HG03521 (cell line): ENCODE data around the gene ARL1.
"Not testable (repeated sequence)": the region's sequence is repeated elsewhere in the genome, so short reads cannot be mapped to it uniquely, and the experiment has no call there.

Experiments used
- ATAC-seq: cut with Tn5 transposase; IDR thresholded peaks from one replicate; pipeline ENCODE4 v1.9.1; 2021; ENCODE audit warnings: mild to moderate bottlenecking, moderate library complexity; ENCODE audit not compliant: unreplicated experiment

Gene ARL1

GRCh38 chr12:101407436-101408345, at the start of gene ARL1:
TSS of gene ARL1 (minus strand) at chr12:101407772. CDS start at chr12:101407645, 127 bp downstream.
- ATAC-seq: peak; percentile 72

DNA sequence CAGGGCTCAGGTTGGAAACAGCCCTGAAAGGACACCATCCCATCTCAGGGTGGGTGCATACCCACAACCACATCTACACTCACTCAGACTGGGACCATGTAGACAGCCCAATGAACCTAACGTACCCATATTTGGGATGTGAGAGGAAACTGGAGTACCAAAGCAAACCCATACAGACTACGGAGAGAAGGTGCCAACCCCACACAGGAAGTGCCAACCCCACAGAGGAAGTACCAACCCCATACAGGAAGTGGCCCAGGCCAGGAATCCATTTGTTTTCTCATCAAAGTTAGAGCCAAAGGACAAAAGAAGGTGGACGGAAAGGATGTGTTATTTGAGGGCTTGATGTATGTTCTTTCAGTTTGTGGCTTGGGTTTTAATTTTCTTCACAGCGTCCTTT, 48.1 kb upstream of the ARL1 start:
- no peak for ATAC-seq

DNA sequence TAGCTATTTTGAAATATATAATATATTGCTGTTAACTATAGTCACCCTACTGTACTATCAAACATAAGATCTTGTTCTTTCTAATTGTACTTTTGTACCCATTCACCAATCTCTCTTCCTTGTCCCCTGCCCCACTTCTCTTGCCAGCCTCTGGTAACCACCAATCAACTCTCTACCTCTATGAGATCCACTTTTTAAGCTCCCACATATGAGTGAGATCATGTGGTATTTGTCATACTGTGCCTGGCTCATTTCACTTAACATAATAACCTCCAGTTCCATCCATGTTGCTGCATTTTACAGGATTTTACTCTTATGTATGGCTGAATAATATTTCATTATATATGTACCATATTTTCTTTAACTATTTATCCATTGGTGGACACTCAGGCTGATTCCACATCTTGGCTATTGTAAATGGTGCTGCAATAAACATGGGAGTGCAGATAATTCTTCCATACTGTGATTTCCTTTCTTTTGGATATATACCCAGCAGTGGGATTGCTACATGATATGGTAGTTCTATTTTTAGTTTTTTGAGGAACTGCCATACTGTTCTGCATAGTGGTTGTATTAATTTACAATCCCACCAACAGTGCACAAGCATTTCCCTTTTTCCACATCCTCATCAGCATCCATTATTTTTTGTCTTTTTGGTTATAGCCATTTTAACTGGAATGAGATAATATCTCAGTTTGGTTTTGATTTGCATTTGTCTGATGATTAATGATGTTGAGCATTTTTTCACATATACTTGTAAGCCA, 34.1 kb upstream of the ARL1 start:
- no peak for ATAC-seq

- ATAC-seq: no peak
Measured at GRCh38 chr12:101439236-101439635, 31.7 kb upstream of the ARL1 start.

DNA sequence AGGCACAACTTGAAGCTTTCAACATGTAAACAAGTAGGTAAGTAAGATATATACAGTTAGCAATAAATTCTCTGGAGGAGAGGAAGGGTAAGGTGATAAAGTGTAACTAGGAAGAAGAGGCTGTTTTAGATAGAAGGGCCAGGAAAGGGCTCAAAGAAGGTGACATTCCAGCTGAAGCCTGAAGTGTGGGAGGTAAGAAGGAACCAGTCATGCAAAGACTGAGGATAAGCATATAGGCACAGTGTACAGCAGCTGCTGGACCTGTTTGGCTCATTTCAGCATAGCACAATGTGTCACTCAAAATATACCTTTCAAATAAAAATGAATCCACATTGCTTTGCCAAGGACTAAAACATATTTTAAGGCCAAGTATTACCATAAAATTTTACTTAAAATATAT, 28.6 kb upstream of the ARL1 start:
- ATAC-seq: no peak

GRCh38 chr12:101430456-101430855, 22.9 kb upstream of the ARL1 start:
- ATAC-seq: no peak

GRCh38 chr12:101424620-101425019, 17.0 kb upstream of the ARL1 start:
- no peak for ATAC-seq

DNA sequence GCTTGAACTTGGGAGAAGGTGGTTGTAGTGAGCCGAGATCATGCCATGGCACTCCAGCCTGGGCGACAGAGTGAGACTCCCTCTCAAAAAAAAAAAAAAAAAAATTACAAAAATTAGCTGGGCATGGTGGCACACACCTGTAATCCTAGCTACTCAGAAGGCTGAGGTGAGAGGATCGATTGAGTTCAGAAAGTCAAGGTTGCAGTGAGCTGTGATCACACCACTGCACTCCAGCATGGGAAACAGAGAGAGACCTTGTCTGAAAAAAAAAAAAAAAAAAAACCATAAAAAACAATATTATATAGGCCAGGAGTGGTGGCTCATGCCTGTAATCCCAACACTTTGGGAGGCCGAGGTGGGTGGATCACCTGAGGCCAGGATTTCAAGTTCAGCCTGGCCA, 14.5 kb upstream of the ARL1 start:
- ATAC-seq: not testable (repeated sequence)

GRCh38 chr12:101415228-101415627, 7.7 kb upstream of the ARL1 start:
- no peak for ATAC-seq

- ATAC-seq: no peak
Measured at GRCh38 chr12:101414533-101415119, 7.1 kb upstream of the ARL1 start.

GRCh38 chr12:101410169-101410568, 2.6 kb upstream of the ARL1 start:
- not testable (repeated sequence) for ATAC-seq

DNA sequence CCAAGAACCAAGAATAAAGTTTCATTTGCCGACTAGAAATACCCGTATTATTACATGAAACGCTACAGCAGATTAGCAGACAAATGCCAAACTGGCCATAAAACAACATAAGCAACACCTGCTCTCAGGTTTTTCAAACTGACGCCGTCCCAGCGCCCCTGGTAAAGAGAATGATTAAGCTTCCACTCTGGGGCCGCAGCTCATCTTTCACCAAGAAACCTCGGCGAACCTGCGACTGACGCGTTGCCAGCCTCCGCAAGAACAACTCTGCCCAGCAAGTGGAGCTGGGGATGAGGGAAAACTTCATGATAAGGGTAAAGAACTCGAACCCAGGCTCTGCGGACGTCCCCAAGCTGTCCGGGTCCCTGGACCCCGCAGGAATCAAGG, 530 bp downstream of the ARL1 start:
- peak; percentile 10 for ATAC-seq

DNA sequence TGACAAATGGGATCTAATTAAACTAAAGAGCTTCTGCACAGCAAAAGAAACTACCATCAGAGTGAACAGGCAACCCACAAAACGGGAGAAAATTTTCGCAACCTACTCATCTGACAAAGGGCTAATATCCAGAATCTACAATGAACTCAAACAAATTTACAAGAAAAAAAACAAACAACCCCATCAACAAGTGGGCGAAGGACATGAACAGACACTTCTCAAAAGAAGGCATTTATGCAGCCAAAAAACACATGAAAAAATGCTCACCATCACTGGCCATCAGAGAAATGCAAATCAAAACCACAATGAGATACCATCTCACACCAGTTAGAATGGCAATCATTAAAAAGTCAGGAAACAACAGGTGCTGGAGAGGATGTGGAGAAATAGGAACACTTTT, 16.4 kb downstream of the ARL1 start:
- ATAC-seq: not testable (repeated sequence)

DNA sequence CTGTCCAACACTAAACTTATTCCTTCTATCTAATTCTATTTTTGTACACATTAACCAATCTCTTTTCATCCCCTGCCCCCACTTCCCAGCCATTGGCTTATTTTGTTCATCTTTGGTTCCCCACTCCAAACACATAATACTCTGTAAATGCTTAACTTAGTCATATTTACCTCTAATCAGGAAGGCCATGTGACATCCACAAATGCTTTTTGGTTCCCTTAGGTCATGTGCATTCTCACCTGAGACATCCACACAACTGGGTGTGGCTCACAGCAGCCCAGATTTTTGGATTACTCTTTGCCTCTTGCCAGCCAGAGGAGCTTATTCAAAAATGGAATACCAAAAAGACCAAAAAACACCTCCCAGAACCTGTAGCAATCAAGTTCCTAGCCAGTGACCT, 28.4 kb downstream of the ARL1 start:
- ATAC-seq: no peak

DNA sequence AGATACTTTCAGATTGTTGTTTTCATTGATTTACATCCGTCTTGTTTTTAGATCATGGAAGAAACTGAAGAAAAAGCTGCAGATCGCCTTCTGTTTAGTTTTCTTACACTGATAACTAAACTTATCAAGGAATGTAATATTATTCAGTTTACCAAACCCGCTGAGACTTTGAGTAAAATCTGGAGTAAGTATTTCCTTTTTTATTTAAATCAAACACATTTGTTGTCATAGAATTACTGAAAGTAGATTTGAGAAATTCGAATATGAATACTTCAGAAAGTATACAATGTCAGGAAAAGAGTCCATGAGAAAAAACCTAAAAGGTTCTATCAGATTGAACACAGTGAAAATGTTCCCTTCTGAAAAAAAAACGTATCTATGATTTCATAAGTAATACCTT, 32.0 kb downstream of the ARL1 start:
- no peak for ATAC-seq

DNA sequence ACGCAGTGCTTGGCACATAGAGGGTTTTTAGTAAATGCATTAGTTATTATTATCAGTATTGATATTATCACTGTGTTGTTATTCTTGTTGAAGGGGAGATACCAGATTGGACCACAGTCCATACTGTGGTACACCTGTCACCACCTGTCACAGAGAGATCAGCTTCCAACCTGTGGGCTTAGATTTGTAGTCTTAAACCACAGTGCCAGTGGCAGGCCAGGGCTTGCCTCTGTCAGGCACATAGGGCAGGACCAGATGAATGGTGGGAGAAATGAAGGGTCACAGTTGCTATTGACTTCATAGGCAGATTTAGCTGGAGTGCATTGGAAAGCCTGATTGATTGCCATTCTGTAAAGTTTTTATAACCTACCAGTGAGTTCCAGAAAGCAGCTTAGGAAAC, 35.1 kb downstream of the ARL1 start:
- ATAC-seq: no peak

GRCh38 chr12:101368016-101368415, 39.6 kb downstream of the ARL1 start:
- ATAC-seq: no peak

GRCh38 chr12:101361455-101361854, 46.1 kb downstream of the ARL1 start:
- ATAC-seq: no peak

DNA sequence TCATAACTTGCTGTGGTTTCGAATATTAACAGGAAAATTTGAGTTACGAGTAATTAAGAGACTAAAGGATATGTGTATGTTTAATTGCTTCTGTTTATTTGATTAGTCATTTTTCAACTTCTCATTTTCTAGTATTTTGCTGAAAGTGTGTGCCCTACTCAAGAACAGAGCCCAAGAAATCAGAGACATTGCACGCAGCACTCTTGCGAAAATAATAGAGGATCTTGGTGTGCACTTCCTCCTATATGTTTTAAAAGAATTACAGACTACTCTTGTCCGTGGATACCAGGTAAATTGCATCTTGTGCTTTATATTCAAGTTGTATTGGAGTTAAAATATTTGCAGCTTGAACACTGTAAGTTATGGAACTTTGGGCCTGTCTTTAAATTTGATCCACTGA, 50.8 kb downstream of the ARL1 start:
- ATAC-seq: no peak

DNA sequence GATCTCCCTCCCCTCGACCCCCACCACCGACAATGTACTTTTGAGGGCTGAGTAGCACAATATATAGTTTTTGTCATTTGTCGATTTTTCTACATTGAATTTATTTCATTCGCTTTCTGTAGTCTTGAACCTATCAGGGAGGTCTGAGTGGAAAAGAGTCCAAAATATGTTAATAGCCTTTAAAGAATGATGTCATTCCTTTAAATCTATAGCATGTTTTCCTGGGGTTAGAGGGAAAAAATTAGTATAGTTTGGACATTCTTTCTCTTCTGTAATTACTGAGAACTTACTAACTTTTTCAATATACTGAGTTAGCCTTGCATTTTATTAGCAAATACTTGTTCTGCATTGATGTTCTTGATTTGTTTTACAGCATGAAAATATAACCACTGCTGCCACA, 55.9 kb downstream of the ARL1 start:
- no peak for ATAC-seq

DNA sequence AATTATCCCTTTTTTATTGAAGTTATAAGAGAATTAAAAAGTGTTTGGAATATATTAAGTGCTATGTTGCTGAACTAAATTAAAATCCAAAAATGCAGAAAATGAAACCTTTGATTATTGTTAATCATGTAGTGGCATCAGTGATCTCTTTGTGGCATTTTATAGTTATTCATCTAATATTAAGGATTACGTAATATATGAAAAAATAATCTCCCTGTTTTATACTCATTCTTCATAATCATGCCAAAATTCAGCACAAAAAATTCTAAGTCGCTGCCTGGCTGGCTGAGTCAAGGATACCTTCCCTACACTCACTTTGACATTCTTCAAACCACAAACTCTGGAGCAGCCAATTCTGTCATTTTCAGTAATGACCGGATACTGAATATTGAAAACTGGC, 63.7 kb downstream of the ARL1 start:
- no peak for ATAC-seq
